ENCODE results near the gene BMP15. TPM values are rescaled to one million over a fixed set of nuclear protein-coding genes. Genes with fewer than 3 reads are reported as not detected.
A peak's percentile ranks its signal among the peaks of the same experiment; 100 is the strongest.

The BMP15 gene
- not detected in 2 replicates for total RNA-seq (2014; rRNA removed; shearing (Covaris generic); ENCODE audit: low replicate concordance)

GRCh38 chrX:50910685-50911176 is at the start of gene BMP15:
BMP15 (plus strand) TSS chrX:50910735; CDS start chrX:50910784, 49 bp downstream.
- DNase-seq (ENCODE audit: low read depth), result no peak
- in situ Hi-C loops (cut with HindIII; ENCODE audit: low pct_unique_long_range_greater_than_20kb, low sequenced_read_pairs), result no loop called here

- in situ Hi-C loops (cut with HindIII; ENCODE audit: low pct_unique_long_range_greater_than_20kb, low sequenced_read_pairs), result no loop called here
- DNase-seq (ENCODE audit: low read depth), result no peak
Observed at GRCh38 chrX:50863471-50863870, 47.1 kb upstream of the BMP15 start.

GRCh38 chrX:50865311-50865710 is 45.2 kb upstream of the BMP15 start:
- DNase-seq (ENCODE audit: low read depth), result no peak
- in situ Hi-C loops (cut with HindIII; ENCODE audit: low pct_unique_long_range_greater_than_20kb, low sequenced_read_pairs), result no loop called here

GRCh38 chrX:50871922-50872453 is 38.5 kb upstream of the BMP15 start:
- in situ Hi-C loops (cut with HindIII; ENCODE audit: low pct_unique_long_range_greater_than_20kb, low sequenced_read_pairs), result no loop called here
- DNase-seq (ENCODE audit: low read depth), result no peak

DNA sequence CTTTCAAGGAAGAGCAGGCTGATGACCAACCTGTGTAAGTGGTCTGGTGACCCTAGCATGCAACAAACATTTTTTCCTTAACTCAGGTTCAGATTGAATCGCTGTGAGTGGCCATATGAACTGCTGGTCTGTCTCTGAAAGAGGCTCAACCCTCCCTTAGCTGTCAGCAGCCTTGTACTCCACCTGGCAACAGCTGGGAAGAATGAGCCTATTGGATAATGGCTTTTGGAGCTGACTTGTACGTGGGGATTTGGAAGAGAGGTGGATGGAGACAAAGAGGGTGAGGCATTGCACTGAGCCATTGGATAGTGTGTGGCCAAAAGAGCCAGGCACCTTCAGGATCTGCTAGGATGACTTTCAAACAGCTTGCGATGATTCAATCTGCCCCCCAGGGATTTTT is 35.7 kb upstream of the BMP15 start:
- no peak for DNase-seq (ENCODE audit: low read depth)
- in situ Hi-C loops (cut with HindIII; ENCODE audit: low pct_unique_long_range_greater_than_20kb, low sequenced_read_pairs), result no loop called here

GRCh38 chrX:50876551-50876950 is 34.0 kb upstream of the BMP15 start:
- in situ Hi-C loops (cut with HindIII; ENCODE audit: low pct_unique_long_range_greater_than_20kb, low sequenced_read_pairs), result no loop called here
- DNase-seq (ENCODE audit: low read depth), result no peak

- DNase-seq (ENCODE audit: low read depth), result no peak
- in situ Hi-C loops (cut with HindIII; ENCODE audit: low pct_unique_long_range_greater_than_20kb, low sequenced_read_pairs), result no loop called here
Observed at GRCh38 chrX:50877310-50877709, 33.2 kb upstream of the BMP15 start.

GRCh38 chrX:50881028-50881427 is 29.5 kb upstream of the BMP15 start:
- no peak for DNase-seq (ENCODE audit: low read depth)
- in situ Hi-C loops (cut with HindIII; ENCODE audit: low pct_unique_long_range_greater_than_20kb, low sequenced_read_pairs), result no loop called here

GRCh38 chrX:50888884-50889283 is 21.7 kb upstream of the BMP15 start:
- no peak for DNase-seq (ENCODE audit: low read depth)
- in situ Hi-C loops (cut with HindIII; ENCODE audit: low pct_unique_long_range_greater_than_20kb, low sequenced_read_pairs), result no loop called here

- in situ Hi-C loops (cut with HindIII; ENCODE audit: low pct_unique_long_range_greater_than_20kb, low sequenced_read_pairs), result no loop called here
- DNase-seq (ENCODE audit: low read depth), result no peak
Observed at GRCh38 chrX:50889582-50889981, 21.0 kb upstream of the BMP15 start.

GRCh38 chrX:50893047-50893446 is 17.5 kb upstream of the BMP15 start:
- in situ Hi-C loops (cut with HindIII; ENCODE audit: low pct_unique_long_range_greater_than_20kb, low sequenced_read_pairs), result no loop called here

DNA sequence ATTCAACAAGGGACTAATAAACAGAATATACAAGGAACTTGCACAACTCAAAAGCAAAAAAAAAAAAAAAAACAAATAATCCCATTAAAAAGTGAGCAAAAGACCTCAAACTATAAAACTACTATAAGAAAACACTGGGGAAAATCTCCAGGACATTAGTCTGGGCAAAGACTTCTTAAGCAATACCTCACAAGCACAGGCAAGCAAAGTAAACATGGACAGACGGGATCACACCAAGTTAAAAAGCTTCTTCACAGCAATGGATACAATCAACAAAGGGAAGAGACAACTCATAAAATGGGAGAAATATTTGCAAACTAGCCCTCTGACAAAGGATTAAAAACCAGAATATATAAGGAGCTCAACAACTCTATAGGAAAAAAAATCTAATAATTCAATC is 17.1 kb upstream of the BMP15 start:
- no peak for DNase-seq (ENCODE audit: low read depth)
- in situ Hi-C loops (cut with HindIII; ENCODE audit: low pct_unique_long_range_greater_than_20kb, low sequenced_read_pairs), result no loop called here

More at GRCh38 chrX:50893047-50893446, 17.5 kb upstream of the BMP15 start:
- DNase-seq (ENCODE audit: low read depth), result no peak

DNA sequence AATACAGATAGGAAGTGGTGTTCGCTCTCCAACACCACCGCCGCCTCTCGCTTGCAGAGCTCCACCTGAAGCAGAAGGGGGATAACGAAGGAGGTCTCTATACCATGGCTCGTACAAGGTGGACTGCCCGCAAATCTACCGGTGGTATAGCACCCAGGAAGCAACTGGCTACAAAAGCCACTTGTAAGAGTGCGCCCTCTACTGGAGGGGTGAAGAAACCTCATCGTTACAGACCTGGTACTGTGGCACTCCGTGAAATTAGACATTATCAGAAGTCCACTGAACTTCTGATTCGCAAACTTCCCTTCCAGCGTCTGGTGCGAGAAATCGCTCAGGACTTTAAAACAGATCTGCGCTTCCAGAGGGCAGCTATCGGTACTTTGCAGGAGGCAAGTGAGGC is 5.2 kb upstream of the BMP15 start:
- DNase-seq (ENCODE audit: low read depth), result no peak
- in situ Hi-C loops (cut with HindIII; ENCODE audit: low pct_unique_long_range_greater_than_20kb, low sequenced_read_pairs), result no loop called here

- in situ Hi-C loops (cut with HindIII; ENCODE audit: low pct_unique_long_range_greater_than_20kb, low sequenced_read_pairs), result no loop called here
- DNase-seq (ENCODE audit: low read depth), result no peak
Observed at GRCh38 chrX:50913520-50913919, 3.0 kb downstream of the BMP15 start.

GRCh38 chrX:50920132-50920531 is 9.6 kb downstream of the BMP15 start:
- in situ Hi-C loops (cut with HindIII; ENCODE audit: low pct_unique_long_range_greater_than_20kb, low sequenced_read_pairs), result no loop called here
- DNase-seq (ENCODE audit: low read depth), result peak; percentile 14

DNA sequence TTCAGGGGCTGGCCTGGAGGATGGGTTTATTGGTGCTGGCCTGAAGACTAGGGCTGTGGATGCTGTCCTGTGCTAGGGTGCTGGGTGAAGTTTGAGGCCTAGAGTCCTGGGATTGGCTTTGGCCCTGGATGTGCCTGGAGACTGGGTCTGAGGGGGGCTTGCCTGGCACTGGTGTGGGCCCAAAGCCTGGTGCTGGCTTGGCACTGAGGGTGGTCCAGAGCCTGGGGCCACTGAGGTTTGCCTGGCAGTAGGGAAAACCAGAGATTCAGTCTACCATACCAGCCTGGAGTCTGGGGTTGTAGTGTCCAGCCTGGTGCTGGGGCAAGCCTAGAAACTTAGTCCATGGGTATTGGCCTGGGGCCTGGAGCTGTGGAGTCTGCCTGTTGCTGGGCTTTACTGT is 16.6 kb downstream of the BMP15 start:
- in situ Hi-C loops (cut with HindIII; ENCODE audit: low pct_unique_long_range_greater_than_20kb, low sequenced_read_pairs), result no loop called here
- DNase-seq (ENCODE audit: low read depth), result no peak

- in situ Hi-C loops (cut with HindIII; ENCODE audit: low pct_unique_long_range_greater_than_20kb, low sequenced_read_pairs), result no loop called here
Observed at GRCh38 chrX:50941638-50942037, 31.1 kb downstream of the BMP15 start.

DNA sequence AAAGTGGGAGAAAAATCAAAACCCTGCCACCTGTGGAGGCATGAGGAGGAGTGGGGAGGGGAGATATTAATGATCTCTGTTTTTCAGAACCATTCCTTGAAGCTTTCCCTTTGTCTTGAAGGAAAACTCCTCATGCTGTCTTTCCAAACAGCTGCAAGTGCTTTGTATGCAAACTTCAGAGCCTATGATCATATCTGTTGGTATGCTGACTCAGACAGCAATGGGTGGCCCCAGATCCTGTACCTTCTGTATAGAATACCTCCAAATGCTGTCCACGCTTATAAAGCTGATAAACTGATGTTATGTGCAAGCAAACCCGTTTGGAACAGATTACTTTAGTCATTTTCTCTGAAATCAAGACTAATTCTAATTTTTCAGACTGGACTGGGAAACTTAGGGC is 31.9 kb downstream of the BMP15 start:
- in situ Hi-C loops (cut with HindIII; ENCODE audit: low pct_unique_long_range_greater_than_20kb, low sequenced_read_pairs), result no loop called here
- no peak for DNase-seq (ENCODE audit: low read depth)

More at GRCh38 chrX:50941638-50942037, 31.1 kb downstream of the BMP15 start:
- DNase-seq (ENCODE audit: low read depth), result no peak

DNA sequence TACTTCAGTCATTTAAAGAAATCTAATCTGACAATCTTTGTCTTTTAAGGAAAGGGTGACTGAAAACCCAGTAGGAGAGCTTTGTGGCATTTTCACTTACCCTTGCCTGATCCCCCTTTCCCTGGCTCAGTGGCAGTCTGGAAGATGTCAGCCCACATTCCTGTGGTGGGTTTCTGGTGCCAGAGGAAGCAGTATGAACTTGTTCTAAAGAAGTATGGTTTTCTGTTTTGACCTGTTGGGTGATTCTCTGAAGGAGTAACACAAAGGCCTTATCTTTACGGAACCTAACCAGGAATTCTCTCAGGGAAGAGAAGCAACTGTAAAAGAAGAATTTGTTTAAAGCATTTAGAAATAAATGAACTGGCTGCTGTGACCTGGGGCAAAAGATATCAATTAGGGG is 41.9 kb downstream of the BMP15 start:
- DNase-seq (ENCODE audit: low read depth), result no peak
- in situ Hi-C loops (cut with HindIII; ENCODE audit: low pct_unique_long_range_greater_than_20kb, low sequenced_read_pairs), result no loop called here

DNA sequence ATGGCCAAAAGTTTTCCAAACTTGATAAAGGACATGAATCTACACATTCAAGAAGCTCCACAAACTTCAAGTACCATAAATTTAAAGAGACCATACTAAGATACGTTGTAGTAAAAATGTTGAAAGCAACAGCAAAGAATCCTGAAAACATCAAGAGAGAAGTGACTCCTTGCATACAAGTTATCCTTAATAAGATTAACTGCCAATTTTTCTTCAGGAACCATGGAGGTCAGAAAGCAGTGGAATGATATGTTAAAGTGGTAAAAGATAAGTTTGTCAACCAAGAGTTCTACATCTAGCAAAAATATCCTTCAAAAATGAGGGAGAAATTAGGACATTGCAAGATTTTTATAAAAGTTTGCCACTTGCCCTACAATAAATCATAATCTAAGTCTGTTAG is 43.3 kb downstream of the BMP15 start:
- in situ Hi-C loops (cut with HindIII; ENCODE audit: low pct_unique_long_range_greater_than_20kb, low sequenced_read_pairs), result no loop called here

More for the DNA sequence above, 43.3 kb downstream of the BMP15 start:
- no peak for DNase-seq (ENCODE audit: low read depth)
